HepG2 (cell line): ENCODE data around the gene GPR156. TPM values are rescaled to one million over a fixed set of nuclear protein-coding genes. Genes with fewer than 3 reads are reported as not detected.

Source experiments
- ATAC-seq: fragments of 200-7000 bp; cut with Tn5 transposase; 3 replicates; pipeline ENCODE4 v1.9.1; 2020; ENCODE audit warnings: mild to moderate bottlenecking, moderate library complexity
- BruUV-seq: library from RNA; stranded (reverse); fragments of 400-500 nt; replicated peaks from 2 replicates; lab custom pipeline; 2021; lab: Mats Ljungman, UMichigan
- CTCF ChIA-PET: fragments of 300-600 bp; formaldehyde crosslinking; extraction: SDS; loops from one replicate; lab custom pipeline; 2021; ENCODE audit warnings: low total read pairs, inconsistent platforms, low intra/inter-chr PET ratio; lab: Yijun Ruan, JAX
- POLR2A ChIA-PET: fragments of 350-600 bp; sonication (Branson Sonifier 250); formaldehyde crosslinking; loops from one replicate; lab custom pipeline; 2020; ENCODE audit warnings: antibody characterized with exemption, inconsistent platforms; lab: Yijun Ruan, JAX
- DNase-seq: peaks from one replicate; pipeline ENCODE4 v3.0.0-alpha.2; 2015; ENCODE audit warnings: low spot score
- FAIRE-seq: peaks from 3 replicates; lab custom pipeline; 2011; peaks lifted over from hg19 to GRCh38; lab: Jason Lieb, UNC
- H2AFZ ChIP-seq: one replicate; pipeline ENCODE4 v1.6.1; 2011; ENCODE audit warnings: low read length, inconsistent platforms
- H3K27ac ChIP-seq: fragments of 300-600 bp; 3 replicates; pipeline ENCODE4 v1.8.0; 2011; ENCODE audit warnings: mixed run types, mild to moderate bottlenecking, mixed read lengths, low read length, inconsistent platforms; ENCODE audit not compliant: insufficient read depth; ENCODE audit errors: extremely low read length
- H3K27me3 ChIP-seq, 2 experiments: fragments of 200-600 bp in 1 of 2; 2 replicates in 1 of 2; 3 replicates in 1 of 2; pipeline versions ENCODE4 v1.6.0 to v1.8.0; 2011; ENCODE audit warnings: low read length in 2 of 2, mild to moderate bottlenecking in 2 of 2, moderate library complexity in 2 of 2, inconsistent platforms in 1 of 2; ENCODE audit not compliant: insufficient read depth in 2 of 2, control insufficient read depth in 1 of 2
- H3K36me3 ChIP-seq, 2 experiments: fragments of 200-600 bp in 1 of 2; replicated peaks in 1 of 2; 2 replicates in 1 of 2; 3 replicates in 1 of 2; pipeline versions ENCODE4 v1.5.1 to v1.8.0; 2011; ENCODE audit warnings: low read length in 2 of 2, inconsistent platforms in 1 of 2; ENCODE audit not compliant: insufficient read depth in 2 of 2, control insufficient read depth in 1 of 2
- H3K4me1 ChIP-seq: 2 replicates; pipeline ENCODE4 v1.5.1; 2012; ENCODE audit warnings: low read length, inconsistent platforms; ENCODE audit not compliant: insufficient read depth
- H3K4me2 ChIP-seq: 2 replicates; pipeline ENCODE4 v1.6.0; 2011; ENCODE audit warnings: low read depth, low read length, inconsistent platforms
- H3K4me3 ChIP-seq, 3 experiments: fragments of 200-600 bp in 1 of 3; sonication (generic), shearing (Covaris generic) in 1 of 3; replicated peaks in 1 of 3; 2 replicates each; pipeline ENCODE4 v1.5.1; 2011 to 2016; ENCODE audit warnings: low read length in 3 of 3, inconsistent platforms in 2 of 3, low read depth in 2 of 3, mild to moderate bottlenecking in 2 of 3, control low read depth in 1 of 3, mixed read lengths in 1 of 3; ENCODE audit not compliant: insufficient read depth in 1 of 3
- H3K79me2 ChIP-seq: one replicate; pipeline ENCODE4 v1.6.1; 2011; ENCODE audit warnings: low read length, inconsistent platforms; ENCODE audit not compliant: insufficient read depth
- H3K9ac ChIP-seq: 2 replicates; pipeline ENCODE4 v1.6.0; 2011; ENCODE audit warnings: mild to moderate bottlenecking, low read depth, low read length, inconsistent platforms; ENCODE audit not compliant: insufficient read depth
- H3K9me3 ChIP-seq: 2 replicates; pipeline ENCODE4 v1.5.1; 2012; ENCODE audit warnings: mild to moderate bottlenecking, low read length
- H4K20me1 ChIP-seq: 2 replicates; pipeline ENCODE4 v1.6.0; 2011; ENCODE audit warnings: inconsistent platforms, mild to moderate bottlenecking, low read length, moderate library complexity; ENCODE audit not compliant: insufficient read depth
- AKNA ChIP-seq: sonication (generic); formaldehyde crosslinking; IDR thresholded peaks from 2 replicates; pipeline ENCODE4 v1.4.0; 2020; ENCODE audit warnings: missing genetic modification reagents, borderline replicate concordance
- FOXA3 ChIP-seq: IDR thresholded peaks from 2 replicates; pipeline ENCODE4 v1.6.1; 2016; ENCODE audit warnings: missing genetic modification reagents, missing compliant biosample characterization
- NR3C1 ChIP-seq: sonication (generic); formaldehyde crosslinking; IDR thresholded peaks from 2 replicates; pipeline ENCODE4 v1.4.0; 2020; ENCODE audit warnings: missing genetic modification reagents
- PRPF4 ChIP-seq: fragments of 200-400 bp; formaldehyde crosslinking; IDR thresholded peaks from 2 replicates; pipeline ENCODE4 v1.6.1; 2016; ENCODE audit warnings: low read length, low read depth; ENCODE audit not compliant: poor library complexity, severe bottlenecking
- THAP8 ChIP-seq: sonication (generic); formaldehyde crosslinking; IDR thresholded peaks from 2 replicates; pipeline ENCODE4 v1.5.1; 2020; ENCODE audit warnings: missing genetic modification reagents, mild to moderate bottlenecking, borderline replicate concordance
- ZBTB33 ChIP-seq: sonication (generic); formaldehyde crosslinking; IDR thresholded peaks from 2 replicates; pipeline ENCODE4 v1.4.0; 2020; ENCODE audit warnings: missing genetic modification reagents
- ZFP36 ChIP-seq: fragments of 150-350 bp; IDR thresholded peaks from 2 replicates; pipeline ENCODE4 v1.6.1; 2018; ENCODE audit warnings: borderline replicate concordance, low read length, low read depth; ENCODE audit not compliant: partially characterized antibody
- ZNF230 ChIP-seq: sonication (generic); formaldehyde crosslinking; IDR thresholded peaks from 2 replicates; pipeline ENCODE4 v1.4.0; 2020; ENCODE audit warnings: mild to moderate bottlenecking, missing genetic modification reagents
- ZNF496 ChIP-seq: sonication (generic); formaldehyde crosslinking; IDR thresholded peaks from 2 replicates; pipeline ENCODE4 v1.8.1; 2023; ENCODE audit warnings: mild to moderate bottlenecking, moderate library complexity, missing genetic modification reagents; ENCODE audit not compliant: insufficient replicate concordance
- WGBS: methylation state at CpG from one replicate; pipeline ENCODE4 v1.1.6; 2017; ENCODE audit warnings: low lambda C conversion rate; 5-methylcytosine and 5-hydroxymethylcytosine counted together
- in situ Hi-C: cut with HindIII; loops from 2 replicates; pipeline ENCODE4 v1.10.0; 2017; ENCODE audit warnings: low pct_unique_long_range_greater_than_20kb; ENCODE audit not compliant: extremely low pct_ligation_motif_present
- intact Hi-C: fragments of 100-400 bp; cut with micrococcal nuclease; formaldehyde crosslinking; loops from one replicate; pipeline ENCODE4 v1.10.0; 2022; ENCODE audit not compliant: unreplicated experiment
- polyA plus RNA-seq, 8 experiments: library from polyadenylated mRNA; depleted of rRNA in 3 of 8; stranded (reverse) in 7 of 8; unstranded in 1 of 8; fragments of >200 nt; fragmentation: Illumina TruSeq in 4 of 8; extraction: Trizol in 4 of 8; gene quantifications; 2 replicates each; pipeline versions ENCODE4 v1.2.1 to v1.2.3, GENCODE V29; 2011 to 2016; ENCODE audit warnings: low read depth in 4 of 8, missing spikeins in 1 of 8, mixed read lengths in 1 of 8; ENCODE audit not compliant: insufficient read depth in 1 of 8
- total RNA-seq, 5 experiments: library from RNA; depleted of rRNA; stranded (reverse); fragments of >200 nt; fragmentation: Illumina TruSeq; extraction: Trizol; gene quantifications; 2 replicates each; pipeline ENCODE4 v1.2.3, GENCODE V29; 2016; ENCODE audit warnings: low read depth in 1 of 5
- TF ChIP-seq, protein P1 (sequence below): sonication (generic); formaldehyde crosslinking; IDR thresholded peaks from 2 replicates; pipeline ENCODE4 v1.4.0; 2020; ENCODE audit warnings: mild to moderate bottlenecking, missing genetic modification reagents
- TF ChIP-seq, protein P2 (sequence below): IDR thresholded peaks from 2 replicates; pipeline ENCODE4 v1.6.1; 2016
- TF ChIP-seq, protein P3 (sequence below): IDR thresholded peaks from 2 replicates; pipeline ENCODE4 v1.6.1; 2016; ENCODE audit warnings: low read depth, borderline replicate concordance

Gene GPR156
- total and polyA plus RNA-seq, 2 of the 13 experiments (the other 11 are each of a cell fraction or from before 2014, with no cell fraction given), result not detected

DNA sequence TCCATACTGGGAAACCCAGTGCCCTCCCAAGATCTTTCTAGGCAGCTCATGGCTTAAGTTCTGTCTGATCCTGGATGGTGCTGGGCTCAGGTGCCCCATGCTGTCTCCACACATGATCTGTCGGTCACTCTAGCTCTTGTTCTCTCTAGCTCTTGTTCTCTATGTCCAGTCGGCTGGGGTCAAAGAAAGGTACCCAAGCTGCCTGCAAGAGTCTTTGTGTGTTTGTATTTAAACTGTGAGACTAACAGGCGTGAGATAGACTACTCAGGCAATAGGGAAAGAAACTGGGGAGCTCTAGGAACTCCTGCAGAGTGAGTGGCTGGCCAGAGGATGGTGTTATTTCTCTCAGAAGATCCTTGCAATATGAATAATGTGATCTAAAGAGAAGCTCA, 40.2 kb downstream of the GPR156 start (continued):
- TF ChIP-seq AKNA (CRISPR knock-in tag), result no peak
- TF ChIP-seq, all 625 proteins: peak for 0

- in situ Hi-C loops, result loop anchor here (5.0 kb wide), 2 partner anchors 178 to 323 kb away; no protein-coding TSS in a partner anchor
- ChIA-PET CTCF (no interaction called here), POLR2A (no interaction called here)
- BruUV-seq, result no TSS peak
- Histone ChIP-seq H3K4me1 (no peaks in the 10 kb centered on the region), H3K4me2 (no peak overlapping the region), H4K20me1 (no peaks in the 10 kb centered on the region), H3K27ac (no peak overlapping the region), H3K9me3 (no peaks in the 10 kb centered on the region), H2AFZ (no peak overlapping the region), H3K36me3 (no peaks in the 10 kb centered on the region), H3K79me2 (no peaks in the 10 kb centered on the region), H3K9ac (no peak overlapping the region), H3K4me3 (no peak overlapping the region), H3K27me3 (0 out of 5 replicates have a peak, but pooled peaks cover 0 to 3% of the 10 kb centered on the region in 2 experiments)
- ATAC-seq (no peak), DNase-seq (no peak), FAIRE-seq (no peak)
- intact Hi-C loops, result loop anchor here (10.0 kb wide), 1 partner anchor 105 kb away; the partner anchor contains the start of gene LRRC58
- 0% methylated on average over 2 of the region's 2 CpGs for WGBS
- TF ChIP-seq NR3C1 (CRISPR knock-in tag) (no peak), PRPF4 (no peak), ZBTB33 (CRISPR knock-in tag) (no peak), ZNF230 (CRISPR knock-in tag) (no peak), THAP8 (CRISPR knock-in tag) (no peak), ZNF496 (CRISPR knock-in tag) (no peak), FOXA3 (CRISPR knock-in tag) (no peak), ZFP36 (no peak)
- TF ChIP-seq, protein P1, sequence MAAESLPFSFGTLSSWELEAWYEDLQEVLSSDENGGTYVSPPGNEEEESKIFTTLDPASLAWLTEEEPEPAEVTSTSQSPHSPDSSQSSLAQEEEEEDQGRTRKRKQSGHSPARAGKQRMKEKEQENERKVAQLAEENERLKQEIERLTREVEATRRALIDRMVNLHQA (CRISPR knock-in tag), result no peak
- TF ChIP-seq, protein P2, sequence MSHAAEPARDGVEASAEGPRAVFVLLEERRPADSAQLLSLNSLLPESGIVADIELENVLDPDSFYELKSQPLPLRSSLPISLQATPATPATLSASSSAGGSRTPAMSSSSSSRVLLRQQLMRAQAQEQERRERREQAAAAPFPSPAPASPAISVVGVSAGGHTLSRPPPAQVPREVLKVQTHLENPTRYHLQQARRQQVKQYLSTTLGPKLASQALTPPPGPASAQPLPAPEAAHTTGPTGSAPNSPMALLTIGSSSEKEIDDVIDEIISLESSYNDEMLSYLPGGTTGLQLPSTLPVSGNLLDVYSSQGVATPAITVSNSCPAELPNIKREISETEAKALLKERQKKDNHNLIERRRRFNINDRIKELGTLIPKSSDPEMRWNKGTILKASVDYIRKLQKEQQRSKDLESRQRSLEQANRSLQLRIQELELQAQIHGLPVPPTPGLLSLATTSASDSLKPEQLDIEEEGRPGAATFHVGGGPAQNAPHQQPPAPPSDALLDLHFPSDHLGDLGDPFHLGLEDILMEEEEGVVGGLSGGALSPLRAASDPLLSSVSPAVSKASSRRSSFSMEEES (CRISPR knock-in tag), result no peak
- TF ChIP-seq, protein P3, sequence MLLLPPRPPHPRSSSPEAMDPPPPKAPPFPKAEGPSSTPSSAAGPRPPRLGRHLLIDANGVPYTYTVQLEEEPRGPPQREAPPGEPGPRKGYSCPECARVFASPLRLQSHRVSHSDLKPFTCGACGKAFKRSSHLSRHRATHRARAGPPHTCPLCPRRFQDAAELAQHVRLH (CRISPR knock-in tag), result no peak
Measured at GRCh38 chr3:120239644-120240043, 45.4 kb downstream of the GPR156 start.
